H9 (cell line): ENCODE results near the gene UBQLN4. TPM values are rescaled to one million over a fixed set of nuclear protein-coding genes. Genes with fewer than 3 reads are reported as not detected.

ENCODE experiments used
- DNase-seq: peaks from one replicate; pipeline ENCODE4 v3.0.0-alpha.2; 2017
- H2AFZ ChIP-seq: one replicate; pipeline ENCODE4 v1.6.1; 2013; ENCODE audit warnings: mild to moderate bottlenecking, low read length, control low read depth, moderate library complexity
- H2AK5ac ChIP-seq: 2 replicates; pipeline ENCODE4 v1.6.1; 2013; ENCODE audit warnings: low read length, control low read depth, mixed read lengths; ENCODE audit not compliant: insufficient read length
- H2BK120ac ChIP-seq: one replicate; pipeline ENCODE4 v1.6.1; 2013; ENCODE audit warnings: low read depth, mild to moderate bottlenecking, low read length, control low read depth, inconsistent platforms; ENCODE audit not compliant: poor library complexity, severe bottlenecking
- H2BK12ac ChIP-seq: 2 replicates; pipeline ENCODE4 v1.6.1; 2013; ENCODE audit warnings: low read length, control low read depth, mixed read lengths, low read depth; ENCODE audit not compliant: insufficient read length
- H2BK15ac ChIP-seq: 2 replicates; pipeline ENCODE4 v1.6.1; 2013; ENCODE audit warnings: low read depth, low read length, control low read depth
- H2BK20ac ChIP-seq: one replicate; pipeline ENCODE4 v1.6.1; 2013; ENCODE audit warnings: low read depth, mild to moderate bottlenecking, low read length, control low read depth, inconsistent platforms; ENCODE audit not compliant: poor library complexity, severe bottlenecking
- H2BK5ac ChIP-seq: 2 replicates; pipeline ENCODE4 v1.6.1; 2013; ENCODE audit warnings: low read length, control low read depth, mixed read lengths; ENCODE audit not compliant: insufficient read length
- H3K14ac ChIP-seq: 2 replicates; pipeline ENCODE4 v1.6.1; 2013; ENCODE audit warnings: low read length, control low read depth; ENCODE audit not compliant: insufficient read depth
- H3K18ac ChIP-seq: 2 replicates; pipeline ENCODE4 v1.6.1; 2013; ENCODE audit warnings: low read depth, mild to moderate bottlenecking, mixed read lengths, low read length, control low read depth; ENCODE audit not compliant: insufficient read length
- H3K23ac ChIP-seq: 2 replicates; pipeline ENCODE4 v1.6.1; 2013; ENCODE audit warnings: low read length, control low read depth, mixed read lengths, low read depth; ENCODE audit not compliant: insufficient read length
- H3K23me2 ChIP-seq: 2 replicates; pipeline ENCODE4 v1.6.1; 2013; ENCODE audit warnings: low read depth, mild to moderate bottlenecking, mixed read lengths, low read length, control low read depth; ENCODE audit not compliant: insufficient read length, poor library complexity, severe bottlenecking
- H3K27ac ChIP-seq: 2 replicates; pipeline ENCODE4 v1.5.1; 2013; ENCODE audit warnings: low read length, control low read depth, mixed read lengths, low read depth; ENCODE audit not compliant: insufficient read length
- H3K27me3 ChIP-seq: 2 replicates; pipeline ENCODE4 v1.6.1; 2013; ENCODE audit warnings: low read length, control low read depth, inconsistent platforms; ENCODE audit not compliant: insufficient read depth
- H3K4ac ChIP-seq: 2 replicates; pipeline ENCODE4 v1.6.1; 2013; ENCODE audit warnings: low read depth, mild to moderate bottlenecking, control low read depth, inconsistent platforms, low read length, moderate library complexity
- H3K4me1 ChIP-seq: 2 replicates; pipeline ENCODE4 v1.6.1; 2013; ENCODE audit warnings: low read length, control low read depth, inconsistent platforms; ENCODE audit not compliant: insufficient read depth
- H3K4me2 ChIP-seq: 2 replicates; pipeline ENCODE4 v1.6.1; 2013; ENCODE audit warnings: low read length, control low read depth, mixed read lengths; ENCODE audit not compliant: insufficient read length, insufficient read depth
- H3K56ac ChIP-seq: 2 replicates; pipeline ENCODE4 v1.6.1; 2013; ENCODE audit warnings: low read depth, mild to moderate bottlenecking, mixed read lengths, low read length, control low read depth; ENCODE audit not compliant: insufficient read length
- H3K79me1 ChIP-seq: 2 replicates; pipeline ENCODE4 v1.6.1; 2013; ENCODE audit warnings: low read depth, mild to moderate bottlenecking, moderate library complexity, low read length, control low read depth, inconsistent platforms; ENCODE audit not compliant: insufficient read depth, poor library complexity, severe bottlenecking
- H3K79me2 ChIP-seq: 2 replicates; pipeline ENCODE4 v1.6.1; 2013; ENCODE audit warnings: low read length, control low read depth, inconsistent platforms; ENCODE audit not compliant: insufficient read depth
- H3K9ac ChIP-seq: 2 replicates; pipeline ENCODE4 v1.6.1; 2013; ENCODE audit warnings: low read length, control low read depth, mixed read lengths; ENCODE audit not compliant: insufficient read length; ENCODE audit errors: extremely low read depth
- H3K9me3 ChIP-seq: one replicate; pipeline ENCODE4 v1.6.1; 2013; ENCODE audit warnings: low read depth, low read length, inconsistent platforms; ENCODE audit not compliant: control insufficient read depth
- H3T11ph ChIP-seq: one replicate; pipeline ENCODE4 v1.6.1; 2013; ENCODE audit warnings: mild to moderate bottlenecking, low read length, control low read depth, inconsistent platforms
- H4K20me1 ChIP-seq: one replicate; pipeline ENCODE4 v1.6.1; 2013; ENCODE audit not compliant: control insufficient read depth, insufficient read length, insufficient read depth
- H4K5ac ChIP-seq: 2 replicates; pipeline ENCODE4 v1.6.1; 2013; ENCODE audit warnings: low read depth, mild to moderate bottlenecking, mixed read lengths, low read length, control low read depth; ENCODE audit not compliant: insufficient read length
- H4K8ac ChIP-seq: replicated peaks from 2 replicates; pipeline ENCODE4 v1.6.1; 2013; ENCODE audit warnings: low read length, control low read depth, mixed read lengths, low read depth; ENCODE audit not compliant: insufficient read length
- H4K91ac ChIP-seq: 2 replicates; pipeline ENCODE4 v1.6.1; 2013; ENCODE audit warnings: low read depth, mild to moderate bottlenecking, moderate library complexity, mixed read lengths, low read length, control low read depth; ENCODE audit not compliant: insufficient read length
- H3K27ac Mint-ChIP-seq, 3 experiments: 2 replicates in 2 of 3; 3 replicates in 1 of 3; pipeline ENCODE4 v1.8.0; 2020 to 2021; ENCODE audit warnings: mixed read lengths in 3 of 3, mild to moderate bottlenecking in 1 of 3, moderate library complexity in 1 of 3
- H3K27me3 Mint-ChIP-seq: 2 replicates; pipeline ENCODE4 v1.8.0; 2021; ENCODE audit warnings: low read depth, mild to moderate bottlenecking, moderate library complexity, mixed read lengths
- H3K36me3 Mint-ChIP-seq, 3 experiments: 2 replicates in 2 of 3; 3 replicates in 1 of 3; pipeline ENCODE4 v1.8.0; 2020 to 2021; ENCODE audit warnings: low read depth in 3 of 3, mixed read lengths in 3 of 3; ENCODE audit not compliant: insufficient read depth in 1 of 3
- H3K4me1 Mint-ChIP-seq, 2 experiments: 2 replicates each; pipeline ENCODE4 v1.8.0; 2020; ENCODE audit warnings: mixed read lengths in 2 of 2
- H3K4me3 Mint-ChIP-seq, 2 experiments: 2 replicates in 1 of 2; 3 replicates in 1 of 2; pipeline ENCODE4 v1.8.0; 2020 to 2021; ENCODE audit warnings: mild to moderate bottlenecking in 2 of 2, mixed read lengths in 2 of 2, moderate library complexity in 1 of 2
- H3K9me3 Mint-ChIP-seq, 2 experiments: 2 replicates in 1 of 2; 3 replicates in 1 of 2; pipeline ENCODE4 v1.8.0; 2020; ENCODE audit warnings: mild to moderate bottlenecking in 2 of 2, mixed read lengths in 2 of 2, moderate library complexity in 1 of 2
- CTCF ChIP-seq: fragments of 200-600 bp; sonication (generic); conservative IDR thresholded peaks from 3 replicates; pipeline ENCODE4 v1.8.0; 2021; ENCODE audit warnings: antibody characterized with exemption, mild to moderate bottlenecking
- WGBS: extraction: QIAGEN DNeasy Blood & Tissue Kit; methylation state at CpG from one replicate; pipeline ENCODE4 v1.1.7; 2013; ENCODE audit warnings: missing lambda C conversion rate, low lambda C conversion rate, mixed read lengths; ENCODE audit not compliant: insufficient read length; ENCODE audit errors: extremely low coverage; 5-methylcytosine and 5-hydroxymethylcytosine counted together
- total RNA-seq: library from RNA; stranded (reverse); gene quantifications from 2 replicates; pipeline ENCODE4 v1.2.1, GENCODE V29; 2021

UBQLN4 gene
- total RNA-seq, 1 experiment from 2014 or later = 49.4 TPM

DNA sequence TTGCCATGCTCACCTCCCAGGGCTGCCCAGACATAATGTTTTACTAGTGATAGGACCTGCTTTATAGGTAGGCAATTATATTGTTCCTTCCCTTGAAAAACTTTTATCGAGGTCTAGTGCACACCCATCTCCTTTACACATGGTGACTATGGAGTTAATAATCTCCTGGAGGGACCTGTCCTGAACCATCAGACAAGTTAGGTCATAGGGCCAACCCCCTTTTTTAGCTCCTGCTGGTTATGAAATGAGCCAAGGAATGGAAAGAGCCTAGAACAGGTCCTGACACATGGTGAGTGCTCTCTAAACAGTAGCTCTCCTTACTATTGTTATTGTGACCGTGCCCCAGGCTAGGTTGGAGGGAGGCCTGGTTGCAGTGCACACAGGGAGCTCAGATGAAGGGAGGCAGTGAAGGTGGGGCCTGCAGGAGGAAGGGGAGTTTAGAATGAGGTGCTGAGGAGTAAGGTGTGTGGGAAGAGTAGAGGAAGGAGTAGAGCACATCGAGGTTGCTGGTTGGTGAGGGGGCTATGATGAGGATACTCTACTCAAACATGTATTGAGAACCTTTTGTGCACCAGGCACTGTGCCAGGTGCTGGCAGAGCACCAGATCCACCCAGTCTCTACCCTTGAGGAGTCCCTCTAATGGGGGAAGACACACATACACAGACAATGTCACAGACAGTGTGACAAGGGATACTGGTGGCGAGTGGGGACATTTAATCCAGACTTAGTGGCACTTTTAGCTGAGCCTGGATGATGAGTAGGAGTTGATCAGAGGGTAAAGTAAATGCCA lies 46.8 kb upstream of the UBQLN4 start:
- Histone ChIP-seq H3K23ac (no peak overlapping the region), H2BK5ac (no peak overlapping the region), H3K79me1 (no peaks in the 10 kb centered on the region), H3K79me2 (no peaks in the 10 kb centered on the region), H4K91ac (no peak overlapping the region), H2BK15ac (no peak overlapping the region), H4K20me1 (peaks cover 2% of the 10 kb centered on the region), H3K56ac (no peak overlapping the region), H3K4ac (no peak overlapping the region), H4K8ac (no peak overlapping the region), H3K9ac (no peak overlapping the region), H3K4me1 (peaks cover 10% of the 10 kb centered on the region; the same call in 1 of the 2 replicates), H3K18ac (no peak overlapping the region), H3K9me3 (no peaks in the 10 kb centered on the region), H3K4me2 (no peak overlapping the region), H3K23me2 (no peaks in the 10 kb centered on the region), H4K5ac (no peak overlapping the region), H2AK5ac (no peak overlapping the region), H2BK120ac (no peak overlapping the region), H3K27me3 (no peaks in the 10 kb centered on the region), H3T11ph (no peak overlapping the region), H3K14ac (no peak overlapping the region), H2BK12ac (no peak overlapping the region), H2AFZ (no peak overlapping the region), H3K27ac (no peak overlapping the region), H2BK20ac (no peak overlapping the region)
- Mint-ChIP-seq H3K27me3 (no peaks in the 10 kb centered on the region), H3K4me1 (peaks cover 52% of the 10 kb centered on the region in 2 experiments), H3K36me3 (peaks cover 5 to 12% (median 6%) of the 10 kb centered on the region in 3 experiments; a peak in 6 of 7 replicates), H3K9me3 (no peaks in the 10 kb centered on the region; a peak in 1 of 5 replicates), H3K4me3 (peak overlapping the region in 1 of 2 experiments; percentile 25; a peak in 2 of 5 replicates), H3K27ac (peak overlapping the region in 1 of 3 experiments; percentile 26; a peak in 3 of 7 replicates)
- DNase-seq = no peak
- WGBS = no CpG with 5 or more reads among the region's 4 CpGs
- no peak for TF ChIP-seq CTCF
